H1 (cell line): ENCODE measurements around the gene DNAH12. TPM values are rescaled to one million over a fixed set of nuclear protein-coding genes. Genes with fewer than 3 reads are reported as not detected.

Experiments
- CTCF ChIA-PET: fragments of 300-600 bp; sonication (Branson Sonifier 250); formaldehyde crosslinking; loops from one replicate; lab custom pipeline; 2021; ENCODE audit not compliant: partially characterized antibody; lab: Charles Lee
- POLR2A ChIA-PET: fragments of 300-600 bp; sonication (Branson Sonifier 250); formaldehyde crosslinking; loops from one replicate; lab custom pipeline; 2021; ENCODE audit warnings: inconsistent platforms; ENCODE audit not compliant: partially characterized antibody; lab: Charles Lee
- DNase-seq, 2 experiments: peaks; one replicate each; pipeline versions ENCODE4 v3.0.0 to v3.0.0-alpha.2; 2010 to 2022; ENCODE audit warnings: low spot score in 2 of 2, low read depth in 1 of 2, mixed read lengths in 1 of 2
- FAIRE-seq: peaks from 2 replicates; lab custom pipeline; 2011; peaks lifted over from hg19 to GRCh38; lab: Jason Lieb, UNC
- H2AFZ ChIP-seq: 2 replicates; pipeline ENCODE4 v1.8.1; 2012; ENCODE audit warnings: low read length, inconsistent platforms
- H2AK5ac ChIP-seq: 2 replicates; pipeline ENCODE4 v1.6.1; 2013; ENCODE audit warnings: low read depth, low read length
- H2BK120ac ChIP-seq: replicated peaks from 2 replicates; pipeline ENCODE3; 2013; ENCODE audit warnings: low read depth, low read length, inconsistent platforms
- H2BK12ac ChIP-seq: 2 replicates; pipeline ENCODE4 v1.6.1; 2013; ENCODE audit warnings: low read depth, low read length
- H2BK15ac ChIP-seq: 2 replicates; pipeline ENCODE4 v1.6.1; 2013; ENCODE audit warnings: low read length
- H2BK20ac ChIP-seq: 2 replicates; pipeline ENCODE4 v1.6.1; 2013; ENCODE audit warnings: low read length
- H2BK5ac ChIP-seq: 2 replicates; pipeline ENCODE4 v1.6.1; 2013; ENCODE audit warnings: low read depth, low read length
- H3K14ac ChIP-seq: 2 replicates; pipeline ENCODE4 v1.6.1; 2013; ENCODE audit warnings: inconsistent platforms; ENCODE audit not compliant: insufficient read length
- H3K18ac ChIP-seq: 2 replicates; pipeline ENCODE4 v1.6.1; 2013; ENCODE audit warnings: low read length; ENCODE audit errors: extremely low read depth
- H3K23ac ChIP-seq: 2 replicates; pipeline ENCODE4 v1.6.1; 2013; ENCODE audit warnings: inconsistent platforms; ENCODE audit not compliant: insufficient read length
- H3K23me2 ChIP-seq: 2 replicates; pipeline ENCODE4 v1.6.1; 2013; ENCODE audit warnings: low read depth, low read length
- H3K27ac ChIP-seq: 2 replicates; pipeline ENCODE4 v1.6.1; 2011; ENCODE audit warnings: low read depth, low read length, inconsistent platforms
- H3K27me3 ChIP-seq, 4 experiments: replicated peaks in 1 of 4; 1 replicate in 1 of 4; 2 replicates in 3 of 4; pipeline versions ENCODE4 v1.6.1 to v1.8.1; 2011 to 2013; ENCODE audit warnings: low read length in 3 of 4, mild to moderate bottlenecking in 3 of 4, inconsistent platforms in 2 of 4, mixed read lengths in 2 of 4, moderate library complexity in 1 of 4; ENCODE audit not compliant: control insufficient read depth in 3 of 4, insufficient read depth in 3 of 4; ENCODE audit errors: extremely low read depth in 1 of 4
- H3K36me3 ChIP-seq, 4 experiments: 2 replicates each; pipeline versions ENCODE4 v1.6.1 to v1.8.1; 2011 to 2013; ENCODE audit warnings: mild to moderate bottlenecking in 4 of 4, low read length in 3 of 4, moderate library complexity in 2 of 4, control low read depth in 1 of 4, inconsistent platforms in 1 of 4; ENCODE audit not compliant: insufficient read depth in 4 of 4, control insufficient read depth in 2 of 4
- H3K4ac ChIP-seq: replicated peaks from 2 replicates; pipeline ENCODE3; 2013; ENCODE audit warnings: low read length, low read depth, mixed read lengths, inconsistent platforms; ENCODE audit not compliant: insufficient read length
- H3K4me1 ChIP-seq, 4 experiments: replicated peaks in 1 of 4; 1 replicate in 1 of 4; 2 replicates in 3 of 4; pipeline versions ENCODE4 v1.6.1 to v1.8.1; 2011 to 2013; ENCODE audit warnings: low read length in 3 of 4, inconsistent platforms in 2 of 4, mixed read lengths in 1 of 4; ENCODE audit not compliant: insufficient read depth in 4 of 4, control insufficient read depth in 3 of 4
- H3K4me2 ChIP-seq, 2 experiments: 2 replicates each; pipeline versions ENCODE4 v1.6.1 to v1.8.1; 2011 to 2013; ENCODE audit warnings: low read depth in 2 of 2, low read length in 2 of 2, control low read depth in 1 of 2, inconsistent platforms in 1 of 2, mild to moderate bottlenecking in 1 of 2; ENCODE audit not compliant: insufficient read depth in 1 of 2
- H3K4me3 ChIP-seq, 4 experiments: fragments of 200-600, 300-600 bp in 1 of 4; sonication (generic), shearing (Covaris generic), sonication (Bioruptor Twin) in 1 of 4; 2 replicates each; pipeline versions ENCODE4 v1.5.1 to v1.8.1; 2011 to 2016; ENCODE audit warnings: low read length in 4 of 4, low read depth in 3 of 4, control low read depth in 2 of 4, inconsistent platforms in 2 of 4, mild to moderate bottlenecking in 2 of 4, mixed read lengths in 1 of 4, moderate library complexity in 1 of 4; ENCODE audit not compliant: insufficient read depth in 2 of 4; ENCODE audit errors: extremely low read depth in 1 of 4
- H3K56ac ChIP-seq: replicated peaks from 2 replicates; pipeline ENCODE3; 2013; ENCODE audit warnings: low read depth, mild to moderate bottlenecking, mixed read lengths, low read length, inconsistent platforms; ENCODE audit not compliant: insufficient read length
- H3K79me1 ChIP-seq: 2 replicates; pipeline ENCODE4 v1.6.1; 2013; ENCODE audit warnings: low read depth, low read length, control low read depth
- H3K79me2 ChIP-seq, 2 experiments: 2 replicates each; pipeline versions ENCODE4 v1.6.1 to v1.8.1; 2012 to 2013; ENCODE audit warnings: low read length in 2 of 2, mild to moderate bottlenecking in 2 of 2, inconsistent platforms in 1 of 2; ENCODE audit not compliant: insufficient read depth in 2 of 2, control insufficient read depth in 1 of 2
- H3K9ac ChIP-seq, 4 experiments: replicated peaks in 1 of 4; 1 replicate in 1 of 4; 2 replicates in 3 of 4; pipeline versions ENCODE4 v1.6.1 to v1.8.1; 2011 to 2013; ENCODE audit warnings: low read depth in 3 of 4, low read length in 3 of 4, control low read depth in 2 of 4, mild to moderate bottlenecking in 2 of 4, moderate library complexity in 2 of 4, inconsistent platforms in 1 of 4; ENCODE audit errors: extremely low read depth in 1 of 4
- H3K9me3 ChIP-seq, 2 experiments: 2 replicates each; pipeline versions ENCODE4 v1.6.1 to v1.8.1; 2012 to 2013; ENCODE audit warnings: mild to moderate bottlenecking in 2 of 2, moderate library complexity in 2 of 2, control low read depth in 1 of 2, inconsistent platforms in 1 of 2, low read depth in 1 of 2, low read length in 1 of 2, mixed read lengths in 1 of 2; ENCODE audit not compliant: insufficient read depth in 2 of 2
- H4K20me1 ChIP-seq, 2 experiments: replicated peaks in 1 of 2; 2 replicates each; pipeline versions ENCODE3 to v1.8.1; 2011 to 2013; ENCODE audit warnings: inconsistent platforms in 2 of 2, low read length in 2 of 2, mild to moderate bottlenecking in 1 of 2; ENCODE audit not compliant: insufficient read depth in 2 of 2, control insufficient read depth in 1 of 2
- H4K5ac ChIP-seq: 2 replicates; pipeline ENCODE4 v1.6.1; 2013; ENCODE audit warnings: low read length, low read depth, mixed read lengths, inconsistent platforms; ENCODE audit not compliant: insufficient read length
- H4K8ac ChIP-seq: 2 replicates; pipeline ENCODE4 v1.8.0; 2013; ENCODE audit warnings: mild to moderate bottlenecking, moderate library complexity, low read length, inconsistent platforms; ENCODE audit not compliant: insufficient read depth; ENCODE audit errors: extremely low read depth
- H4K91ac ChIP-seq: replicated peaks from 2 replicates; pipeline ENCODE3; 2013; ENCODE audit warnings: low read length, mixed read lengths, inconsistent platforms; ENCODE audit not compliant: insufficient read length
- CBX8 ChIP-seq: fragments of 300-800, 300-1000 bp; sonication (generic); IDR thresholded peaks from 2 replicates; pipeline ENCODE4 v1.7.1; 2016; ENCODE audit warnings: low read depth, low read length, borderline replicate concordance
- CREB1 ChIP-seq: IDR thresholded peaks from 2 replicates; pipeline ENCODE4 v1.6.1; 2012; ENCODE audit warnings: inconsistent platforms
- EZH2 ChIP-seq: fragments of 200-600 bp; sonication (generic); IDR thresholded peaks from 2 replicates; pipeline ENCODE4 v1.7.1; 2012; ENCODE audit warnings: low read depth, mild to moderate bottlenecking, moderate library complexity, low read length, inconsistent platforms; ENCODE audit not compliant: severe bottlenecking
- HDAC6 ChIP-seq: IDR thresholded peaks from one replicate; pipeline ENCODE4 v1.7.1; 2012; ENCODE audit warnings: low read depth, mild to moderate bottlenecking, inconsistent platforms, low read length, moderate library complexity
- KDM4A ChIP-seq: IDR thresholded peaks from one replicate; pipeline ENCODE4 v1.7.1; 2012; ENCODE audit warnings: low read depth, mild to moderate bottlenecking, moderate library complexity, low read length, inconsistent platforms; ENCODE audit not compliant: severe bottlenecking
- POU5F1 ChIP-seq: IDR thresholded peaks from 2 replicates; pipeline ENCODE4 v1.6.1; 2011; ENCODE audit warnings: low read depth, mild to moderate bottlenecking, low read length, moderate library complexity
- RFX5 ChIP-seq: IDR thresholded peaks from 2 replicates; pipeline ENCODE4 v1.6.1; 2011; ENCODE audit warnings: low read depth, low read length, improper control_type of control experiment, borderline replicate concordance
- SP1 ChIP-seq: IDR thresholded peaks from 2 replicates; pipeline ENCODE4 v1.6.1; 2011; ENCODE audit warnings: low read depth, low read length
- SP2 ChIP-seq: IDR thresholded peaks from 2 replicates; pipeline ENCODE4 v1.6.1; 2012; ENCODE audit warnings: mild to moderate bottlenecking, low read length, inconsistent platforms
- WGBS, 2 experiments: shearing (Covaris generic) in 1 of 2; methylation state at CpG; one replicate each; pipeline versions ENCODE4 v1.1.6 to v1.1.7; 2013 to 2015; ENCODE audit warnings: low lambda C conversion rate in 2 of 2, mixed read lengths in 2 of 2, inconsistent platforms in 1 of 2, low coverage in 1 of 2, missing lambda C conversion rate in 1 of 2; ENCODE audit not compliant: insufficient replicate concordance in 2 of 2, insufficient coverage in 1 of 2, insufficient read length in 1 of 2; ENCODE audit errors: extremely low coverage in 1 of 2, missing lambda C conversion rate in 1 of 2; 5-methylcytosine and 5-hydroxymethylcytosine counted together
- polyA plus RNA-seq, 7 experiments: library from polyadenylated mRNA; depleted of rRNA in 3 of 7; stranded (reverse) in 5 of 7; unstranded in 2 of 7; fragments of >200 nt in 5 of 7; fragments of 200-250 nt in 2 of 7; gene quantifications; 1 replicate in 5 of 7; 2 replicates in 1 of 7; 4 replicates in 1 of 7; pipeline versions ENCODE4 v1.2.1 to v1.2.3, GENCODE V29; 2011 to 2013; ENCODE audit warnings: missing spikeins in 2 of 7, mixed read lengths in 2 of 7
- total RNA-seq: library from RNA; stranded (reverse); fragmentation: NEBNext Ultra II Directional; extraction: Animal tissue kit (Norgen Biotek cat#: 25700); gene quantifications from 2 replicates; pipeline ENCODE4 v1.2.1, GENCODE V29; 2021
- TF ChIP-seq, protein P1 (sequence below), 3 experiments: IDR thresholded peaks; 1 replicate in 2 of 3; 2 replicates in 1 of 3; pipeline versions ENCODE4 v1.5.1 to v1.6.1; 2011; ENCODE audit warnings: low read length in 3 of 3, mild to moderate bottlenecking in 3 of 3, inconsistent platforms in 2 of 3, low read depth in 1 of 3, moderate library complexity in 1 of 3; ENCODE audit not compliant: insufficient read depth in 1 of 3; ENCODE audit errors: control extremely low read depth in 1 of 3

Gene DNAH12
- total and polyA plus RNA-seq, 2 of the 8 experiments (the other 6 are each of a cell fraction or from before 2014, with no cell fraction given), result not detected

DNA sequence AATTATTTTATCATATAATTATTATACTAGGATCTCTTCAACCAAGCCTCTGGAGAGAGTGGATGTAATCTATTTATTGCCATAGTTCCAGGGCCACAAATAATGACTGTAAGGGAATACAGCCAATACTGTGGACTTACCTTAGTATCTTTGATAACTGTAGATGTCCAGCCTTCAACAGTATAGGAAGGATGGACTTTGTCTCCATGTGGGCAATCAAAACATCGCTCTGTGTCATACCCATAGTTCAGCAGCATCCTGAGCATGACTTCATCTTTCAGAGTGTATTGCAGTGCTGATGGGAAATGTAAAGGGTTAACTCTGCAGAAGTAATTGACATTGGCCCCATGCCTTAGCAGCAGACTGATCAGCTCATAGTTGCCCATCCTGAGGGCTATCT is 265.9 kb downstream of the DNAH12 start:
- no peak overlapping the region for H3K27ac ChIP-seq
- no peak overlapping the region for H3K9ac ChIP-seq
- no peak overlapping the region for H2BK5ac ChIP-seq
- no peak overlapping the region for H2BK120ac ChIP-seq
- H3K23ac ChIP-seq, result no peak overlapping the region
- no peak overlapping the region for H3K4me2 ChIP-seq
- H2BK12ac ChIP-seq, result no peak overlapping the region
- H4K5ac ChIP-seq, result no peak overlapping the region
- no peaks in the 10 kb centered on the region for H3K23me2 ChIP-seq
- H3K4ac ChIP-seq, result no peak overlapping the region
- 100% methylated on average over 1 of the region's 1 CpG; no CpG with 5 or more reads in 1 of the 2 experiments for WGBS, 2 experiments
- H3K14ac ChIP-seq, result no peak overlapping the region
- H2AK5ac ChIP-seq, result no peak overlapping the region
- no peak overlapping the region for H3K4me3 ChIP-seq
- ChIA-PET POLR2A (no interaction called here), CTCF (interaction anchor here (1.3 to 1.4 kb wide), 2 partner anchors 15 to 108 kb away, joined by 3 to 4 read pairs; no protein-coding TSS in a partner anchor)
- no peaks in the 10 kb centered on the region; a peak in 1 of 8 replicates for H3K36me3 ChIP-seq
- no peaks in the 10 kb centered on the region for H3K79me1 ChIP-seq
- no peaks in the 10 kb centered on the region for H3K4me1 ChIP-seq
- no peak overlapping the region for H4K91ac ChIP-seq
- DNase-seq, result no peak
- H3K27me3 ChIP-seq, result no peaks in the 10 kb centered on the region
- no peak overlapping the region for H2AFZ ChIP-seq
- no peak overlapping the region for H2BK20ac ChIP-seq
- peaks cover 0 to 10% of the 10 kb centered on the region in 2 experiments; a peak in 2 of 4 replicates for H3K9me3 ChIP-seq
- no peaks in the 10 kb centered on the region for H3K79me2 ChIP-seq
- H3K18ac ChIP-seq, result no peak overlapping the region
- H4K8ac ChIP-seq, result no peak overlapping the region
- FAIRE-seq, result no peak
- H3K56ac ChIP-seq, result no peak overlapping the region
- no peak overlapping the region for H2BK15ac ChIP-seq
- H4K20me1 ChIP-seq, result no peaks in the 10 kb centered on the region
- TF ChIP-seq SP1, result no peak
- TF ChIP-seq POU5F1, result no peak
- TF ChIP-seq CREB1, result no peak
- no peak for TF ChIP-seq KDM4A
- TF ChIP-seq CBX8, result no peak
- no peak for TF ChIP-seq EZH2
- no peak for TF ChIP-seq RFX5
- TF ChIP-seq, protein P1, sequence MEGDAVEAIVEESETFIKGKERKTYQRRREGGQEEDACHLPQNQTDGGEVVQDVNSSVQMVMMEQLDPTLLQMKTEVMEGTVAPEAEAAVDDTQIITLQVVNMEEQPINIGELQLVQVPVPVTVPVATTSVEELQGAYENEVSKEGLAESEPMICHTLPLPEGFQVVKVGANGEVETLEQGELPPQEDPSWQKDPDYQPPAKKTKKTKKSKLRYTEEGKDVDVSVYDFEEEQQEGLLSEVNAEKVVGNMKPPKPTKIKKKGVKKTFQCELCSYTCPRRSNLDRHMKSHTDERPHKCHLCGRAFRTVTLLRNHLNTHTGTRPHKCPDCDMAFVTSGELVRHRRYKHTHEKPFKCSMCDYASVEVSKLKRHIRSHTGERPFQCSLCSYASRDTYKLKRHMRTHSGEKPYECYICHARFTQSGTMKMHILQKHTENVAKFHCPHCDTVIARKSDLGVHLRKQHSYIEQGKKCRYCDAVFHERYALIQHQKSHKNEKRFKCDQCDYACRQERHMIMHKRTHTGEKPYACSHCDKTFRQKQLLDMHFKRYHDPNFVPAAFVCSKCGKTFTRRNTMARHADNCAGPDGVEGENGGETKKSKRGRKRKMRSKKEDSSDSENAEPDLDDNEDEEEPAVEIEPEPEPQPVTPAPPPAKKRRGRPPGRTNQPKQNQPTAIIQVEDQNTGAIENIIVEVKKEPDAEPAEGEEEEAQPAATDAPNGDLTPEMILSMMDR (IDR thresholded peaks at IDR 0.05; ENCODE audit: control extremely low read depth in 1 of 3, insufficient read depth in 1 of 3, low read depth in 1 of 3, low read length in 3 of 3), result no peak
- TF ChIP-seq SP2, result no peak
- TF ChIP-seq HDAC6, result no peak
